Right lobe of liver (tissue), 4 donors: ENCODE measurements around the gene NCKAP5.

ENCODE experiments used
- CTCF ChIP-seq, 4 donors: fragments of 200-600 bp in 3 of 4; fragments of 450-650 bp in 1 of 4; IDR thresholded peaks; one replicate each; pipeline versions ENCODE4 v1.5.1 to v1.8.0; 2016 to 2022; ENCODE audit warnings: antibody characterized with exemption in 4 of 4, mild to moderate bottlenecking in 2 of 4
- POLR2A ChIP-seq: fragments of 450-650 bp; IDR thresholded peaks from one replicate; pipeline ENCODE4 v1.6.1; 2017; ENCODE audit warnings: antibody characterized with exemption, mild to moderate bottlenecking
- donor health status: DM: no; HTN: no; CAD: no.
- donor health status: DM: no; HTN: no; CAD: no.
- donor health status: DM: no; HTN: yes; CAD: no.

GRCh38 chr2:132678483-132678882 lies 889.8 kb downstream of the NCKAP5 start:
- TF ChIP-seq CTCF (IDR thresholded peaks at IDR 0.05) (no peak), POLR2A (no peak)
